Measurements from ENCODE around the gene ITIH4. TPM values are rescaled to one million over a fixed set of nuclear protein-coding genes. Genes with fewer than 3 reads are reported as not detected.

ITIH4 gene
- total and polyA plus RNA-seq, 2 of the 13 experiments (the other 11 are each of a cell fraction or from before 2014, with no cell fraction given), result 2.7 to 5.3 TPM

GRCh38 chr3:52794612-52795099, 35.8 kb downstream of the ITIH4 start, which contains the start of gene ITIH3 (continued):
- TF ChIP-seq CBFB (CRISPR knock-in tag; IDR thresholded peaks at IDR 0.05) (no peak), HDAC2 (CRISPR knock-in tag; IDR thresholded peaks at IDR 0.05) (peak; percentile 62; the same call in 1 of the 2 replicates), RBFOX2 (IDR thresholded peaks at IDR 0.05; ENCODE audit: low read depth, low read length) (peak; percentile 46), NR2C2 (CRISPR knock-in tag; IDR thresholded peaks at IDR 0.05; ENCODE audit: borderline replicate concordance) (no peak), ZNF589 (CRISPR knock-in tag; conservative IDR thresholded peaks at IDR 0.05) (no peak), CREB1 (IDR thresholded peaks at IDR 0.05) (no peak), CREB1 (CRISPR knock-in tag; IDR thresholded peaks at IDR 0.05) (no peak), RARA (CRISPR knock-in tag; IDR thresholded peaks at IDR 0.05) (peak; percentile 82), KAT8 (CRISPR knock-in tag; IDR thresholded peaks at IDR 0.05) (peak; percentile 58; the same call in 1 of the 2 replicates), ZFP91 (CRISPR knock-in tag; IDR thresholded peaks at IDR 0.05; ENCODE audit: borderline replicate concordance) (no peak), ZNF556 (CRISPR knock-in tag; IDR thresholded peaks at IDR 0.05; ENCODE audit: borderline replicate concordance) (no peak), ZNF607 (CRISPR knock-in tag; IDR thresholded peaks at IDR 0.05; ENCODE audit: borderline replicate concordance) (peak; percentile 69; the same call in 1 of the 2 replicates), NFE2L1 (CRISPR knock-in tag; IDR thresholded peaks at IDR 0.05; ENCODE audit: borderline replicate concordance) (no peak), MAFF (IDR thresholded peaks at IDR 0.05; ENCODE audit: low read depth, low read length) (no peak), ZNF563 (CRISPR knock-in tag; IDR thresholded peaks at IDR 0.05) (peak; percentile 12; the same call in 1 of the 2 replicates), KDM1A (CRISPR knock-in tag; IDR thresholded peaks at IDR 0.05) (no peak), ZNF530 (CRISPR knock-in tag; IDR thresholded peaks at IDR 0.05; ENCODE audit: low read depth) (no peak), KDM5B (CRISPR knock-in tag; IDR thresholded peaks at IDR 0.05; ENCODE audit: borderline replicate concordance) (peak; percentile 50; the same call in 1 of the 2 replicates)
- TF ChIP-seq, protein P1, sequence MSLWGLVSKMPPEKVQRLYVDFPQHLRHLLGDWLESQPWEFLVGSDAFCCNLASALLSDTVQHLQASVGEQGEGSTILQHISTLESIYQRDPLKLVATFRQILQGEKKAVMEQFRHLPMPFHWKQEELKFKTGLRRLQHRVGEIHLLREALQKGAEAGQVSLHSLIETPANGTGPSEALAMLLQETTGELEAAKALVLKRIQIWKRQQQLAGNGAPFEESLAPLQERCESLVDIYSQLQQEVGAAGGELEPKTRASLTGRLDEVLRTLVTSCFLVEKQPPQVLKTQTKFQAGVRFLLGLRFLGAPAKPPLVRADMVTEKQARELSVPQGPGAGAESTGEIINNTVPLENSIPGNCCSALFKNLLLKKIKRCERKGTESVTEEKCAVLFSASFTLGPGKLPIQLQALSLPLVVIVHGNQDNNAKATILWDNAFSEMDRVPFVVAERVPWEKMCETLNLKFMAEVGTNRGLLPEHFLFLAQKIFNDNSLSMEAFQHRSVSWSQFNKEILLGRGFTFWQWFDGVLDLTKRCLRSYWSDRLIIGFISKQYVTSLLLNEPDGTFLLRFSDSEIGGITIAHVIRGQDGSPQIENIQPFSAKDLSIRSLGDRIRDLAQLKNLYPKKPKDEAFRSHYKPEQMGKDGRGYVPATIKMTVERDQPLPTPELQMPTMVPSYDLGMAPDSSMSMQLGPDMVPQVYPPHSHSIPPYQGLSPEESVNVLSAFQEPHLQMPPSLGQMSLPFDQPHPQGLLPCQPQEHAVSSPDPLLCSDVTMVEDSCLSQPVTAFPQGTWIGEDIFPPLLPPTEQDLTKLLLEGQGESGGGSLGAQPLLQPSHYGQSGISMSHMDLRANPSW (CRISPR knock-in tag; IDR thresholded peaks at IDR 0.05; ENCODE audit: borderline replicate concordance), result no peak
- TF ChIP-seq, protein P2, sequence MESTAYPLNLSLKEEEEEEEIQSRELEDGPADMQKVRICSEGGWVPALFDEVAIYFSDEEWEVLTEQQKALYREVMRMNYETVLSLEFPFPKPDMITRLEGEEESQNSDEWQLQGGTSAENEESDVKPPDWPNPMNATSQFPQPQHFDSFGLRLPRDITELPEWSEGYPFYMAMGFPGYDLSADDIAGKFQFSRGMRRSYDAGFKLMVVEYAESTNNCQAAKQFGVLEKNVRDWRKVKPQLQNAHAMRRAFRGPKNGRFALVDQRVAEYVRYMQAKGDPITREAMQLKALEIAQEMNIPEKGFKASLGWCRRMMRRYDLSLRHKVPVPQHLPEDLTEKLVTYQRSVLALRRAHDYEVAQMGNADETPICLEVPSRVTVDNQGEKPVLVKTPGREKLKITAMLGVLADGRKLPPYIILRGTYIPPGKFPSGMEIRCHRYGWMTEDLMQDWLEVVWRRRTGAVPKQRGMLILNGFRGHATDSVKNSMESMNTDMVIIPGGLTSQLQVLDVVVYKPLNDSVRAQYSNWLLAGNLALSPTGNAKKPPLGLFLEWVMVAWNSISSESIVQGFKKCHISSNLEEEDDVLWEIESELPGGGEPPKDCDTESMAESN (CRISPR knock-in tag; conservative IDR thresholded peaks at IDR 0.05), result no peak; the same call in 1 of the 2 replicates
- TF ChIP-seq, protein P3, sequence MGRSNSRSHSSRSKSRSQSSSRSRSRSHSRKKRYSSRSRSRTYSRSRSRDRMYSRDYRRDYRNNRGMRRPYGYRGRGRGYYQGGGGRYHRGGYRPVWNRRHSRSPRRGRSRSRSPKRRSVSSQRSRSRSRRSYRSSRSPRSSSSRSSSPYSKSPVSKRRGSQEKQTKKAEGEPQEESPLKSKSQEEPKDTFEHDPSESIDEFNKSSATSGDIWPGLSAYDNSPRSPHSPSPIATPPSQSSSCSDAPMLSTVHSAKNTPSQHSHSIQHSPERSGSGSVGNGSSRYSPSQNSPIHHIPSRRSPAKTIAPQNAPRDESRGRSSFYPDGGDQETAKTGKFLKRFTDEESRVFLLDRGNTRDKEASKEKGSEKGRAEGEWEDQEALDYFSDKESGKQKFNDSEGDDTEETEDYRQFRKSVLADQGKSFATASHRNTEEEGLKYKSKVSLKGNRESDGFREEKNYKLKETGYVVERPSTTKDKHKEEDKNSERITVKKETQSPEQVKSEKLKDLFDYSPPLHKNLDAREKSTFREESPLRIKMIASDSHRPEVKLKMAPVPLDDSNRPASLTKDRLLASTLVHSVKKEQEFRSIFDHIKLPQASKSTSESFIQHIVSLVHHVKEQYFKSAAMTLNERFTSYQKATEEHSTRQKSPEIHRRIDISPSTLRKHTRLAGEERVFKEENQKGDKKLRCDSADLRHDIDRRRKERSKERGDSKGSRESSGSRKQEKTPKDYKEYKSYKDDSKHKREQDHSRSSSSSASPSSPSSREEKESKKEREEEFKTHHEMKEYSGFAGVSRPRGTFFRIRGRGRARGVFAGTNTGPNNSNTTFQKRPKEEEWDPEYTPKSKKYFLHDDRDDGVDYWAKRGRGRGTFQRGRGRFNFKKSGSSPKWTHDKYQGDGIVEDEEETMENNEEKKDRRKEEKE (IDR thresholded peaks at IDR 0.05), result no peak

All from HepG2 (cell line).